GM12878 (cell line): ENCODE measurements around the gene SCGN.

Source experiments
- FOXK2 ChIP-seq: fragments of 450-650 bp; IDR thresholded peaks from 2 replicates; pipeline ENCODE4 v1.6.1; 2017; ENCODE audit warnings: mild to moderate bottlenecking, moderate library complexity
- SIX5 ChIP-seq: IDR thresholded peaks from 2 replicates; pipeline ENCODE4 v1.6.1; 2011; ENCODE audit warnings: mild to moderate bottlenecking, low read depth, low read length, moderate library complexity; ENCODE audit not compliant: severe bottlenecking
- SPI1 ChIP-seq: IDR thresholded peaks from 2 replicates; pipeline ENCODE4 v1.6.1; 2011; ENCODE audit warnings: low read depth, mild to moderate bottlenecking, low read length, moderate library complexity, borderline replicate concordance; ENCODE audit not compliant: insufficient read depth
- YY1 ChIP-seq: IDR thresholded peaks from 2 replicates; pipeline ENCODE4 v1.6.1; 2011; ENCODE audit warnings: low read depth, mild to moderate bottlenecking, low read length
- TF ChIP-seq, protein P1 (sequence below), 3 experiments: IDR thresholded peaks in 2 of 3; conservative IDR thresholded peaks in 1 of 3; 2 replicates each; pipeline ENCODE4 v1.5.1; 2011; ENCODE audit warnings: low read depth in 3 of 3, low read length in 3 of 3, mild to moderate bottlenecking in 3 of 3, control low read depth in 2 of 3, moderate library complexity in 2 of 3, inconsistent platforms in 1 of 3, mixed read lengths in 1 of 3; ENCODE audit not compliant: control insufficient read depth in 2 of 3, insufficient read depth in 1 of 3; ENCODE audit errors: extremely low read depth in 1 of 3

- TF ChIP-seq, protein P1, sequence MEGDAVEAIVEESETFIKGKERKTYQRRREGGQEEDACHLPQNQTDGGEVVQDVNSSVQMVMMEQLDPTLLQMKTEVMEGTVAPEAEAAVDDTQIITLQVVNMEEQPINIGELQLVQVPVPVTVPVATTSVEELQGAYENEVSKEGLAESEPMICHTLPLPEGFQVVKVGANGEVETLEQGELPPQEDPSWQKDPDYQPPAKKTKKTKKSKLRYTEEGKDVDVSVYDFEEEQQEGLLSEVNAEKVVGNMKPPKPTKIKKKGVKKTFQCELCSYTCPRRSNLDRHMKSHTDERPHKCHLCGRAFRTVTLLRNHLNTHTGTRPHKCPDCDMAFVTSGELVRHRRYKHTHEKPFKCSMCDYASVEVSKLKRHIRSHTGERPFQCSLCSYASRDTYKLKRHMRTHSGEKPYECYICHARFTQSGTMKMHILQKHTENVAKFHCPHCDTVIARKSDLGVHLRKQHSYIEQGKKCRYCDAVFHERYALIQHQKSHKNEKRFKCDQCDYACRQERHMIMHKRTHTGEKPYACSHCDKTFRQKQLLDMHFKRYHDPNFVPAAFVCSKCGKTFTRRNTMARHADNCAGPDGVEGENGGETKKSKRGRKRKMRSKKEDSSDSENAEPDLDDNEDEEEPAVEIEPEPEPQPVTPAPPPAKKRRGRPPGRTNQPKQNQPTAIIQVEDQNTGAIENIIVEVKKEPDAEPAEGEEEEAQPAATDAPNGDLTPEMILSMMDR (IDR thresholded peaks at IDR 0.05 in 2 of 3, conservative IDR thresholded peaks at IDR 0.05 in 1 of 3; ENCODE audit: control insufficient read depth in 2 of 3, extremely low read depth in 1 of 3, insufficient read depth in 1 of 3, low read depth in 3 of 3, low read length in 3 of 3): no peak
- TF ChIP-seq SPI1: no peak
- no peak for TF ChIP-seq SIX5
- TF ChIP-seq YY1: no peak
- TF ChIP-seq FOXK2: no peak
Measured at GRCh38 chr6:25623879-25624278, 28.1 kb upstream of the SCGN start.
